ENCODE data around the gene SOX9.

DNA sequence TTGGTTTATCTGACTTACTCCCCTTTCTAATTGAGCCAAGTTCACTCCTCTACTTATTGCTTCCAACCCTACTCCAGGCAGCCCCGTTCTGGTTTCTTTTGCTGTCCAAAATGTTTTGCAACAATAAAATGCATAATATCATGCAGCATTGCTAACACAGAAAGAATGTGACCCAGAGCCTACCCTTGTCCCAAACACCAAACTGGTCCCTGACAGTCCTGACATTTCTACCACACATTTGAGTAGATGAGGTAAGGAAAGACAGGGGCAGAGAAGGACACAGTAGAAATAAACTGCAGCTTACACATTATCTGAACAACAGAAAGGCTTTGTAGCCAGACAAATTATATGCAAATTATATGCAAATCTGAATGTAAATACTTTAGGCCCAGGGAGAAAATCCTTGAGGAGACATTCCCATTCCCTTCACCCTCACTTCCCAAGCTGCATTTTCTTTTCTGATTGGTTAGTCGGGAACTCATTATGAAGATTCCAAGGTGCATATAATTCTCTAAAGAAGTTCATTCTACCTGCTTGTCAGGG lies 31.6 kb downstream of the SOX9 start:
- TF ChIP-seq RARB (CRISPR knock-in tag; IDR thresholded peaks at IDR 0.05) (no peak), ZNF565 (CRISPR knock-in tag; conservative IDR thresholded peaks at IDR 0.05; ENCODE audit: low read depth) (no peak)

All from SK-N-SH treated with all-trans-retinoic acid at 6 μM for 48 hours (cell line).